Liver (tissue), 9 donors: ENCODE data around the gene RBMS3. TPM values are rescaled to one million over a fixed set of nuclear protein-coding genes. Genes with fewer than 3 reads are reported as not detected.

Source experiments
- DNase-seq: peaks from one replicate; pipeline ENCODE4 v3.0.0-alpha.2; 2017; ENCODE audit warnings: low spot score
- H3K27ac ChIP-seq, 2 donors: one replicate each; pipeline ENCODE4 v1.7.0; 2013; ENCODE audit warnings: inconsistent platforms in 2 of 2, low read length in 2 of 2, control low read depth in 1 of 2, low read depth in 1 of 2, mild to moderate bottlenecking in 1 of 2
- H3K27me3 ChIP-seq, 4 donors: one replicate each; pipeline versions ENCODE4 v1.6.1 to v1.7.0; 2013; ENCODE audit warnings: low read length in 3 of 4, inconsistent platforms in 1 of 4, mild to moderate bottlenecking in 1 of 4, moderate library complexity in 1 of 4; ENCODE audit not compliant: control insufficient read depth in 4 of 4, insufficient read depth in 4 of 4
- H3K36me3 ChIP-seq, 4 donors: one replicate each; pipeline versions ENCODE4 v1.6.1 to v1.7.0; 2013; ENCODE audit warnings: low read length in 3 of 4, mild to moderate bottlenecking in 3 of 4, low read depth in 1 of 4, moderate library complexity in 1 of 4; ENCODE audit not compliant: control insufficient read depth in 4 of 4, insufficient read depth in 3 of 4
- H3K4me1 ChIP-seq, 4 donors: one replicate each; pipeline versions ENCODE4 v1.6.1 to v1.7.0; 2013; ENCODE audit warnings: low read length in 3 of 4, mild to moderate bottlenecking in 3 of 4, moderate library complexity in 1 of 4; ENCODE audit not compliant: control insufficient read depth in 4 of 4, insufficient read depth in 4 of 4
- H3K4me3 ChIP-seq, 3 donors: one replicate each; pipeline versions ENCODE4 v1.6.1 to v1.7.0; 2013; ENCODE audit warnings: low read length in 3 of 3, control low read depth in 1 of 3, low read depth in 1 of 3, mild to moderate bottlenecking in 1 of 3
- H3K9ac ChIP-seq, 2 donors: one replicate each; pipeline ENCODE4 v1.7.0; 2013; ENCODE audit warnings: low read length in 2 of 2, mild to moderate bottlenecking in 2 of 2, moderate library complexity in 2 of 2, control low read depth in 1 of 2, low read depth in 1 of 2
- H3K9me3 ChIP-seq, 4 donors: one replicate each; pipeline versions ENCODE4 v1.6.1 to v1.7.0; 2013; ENCODE audit warnings: low read length in 3 of 4; ENCODE audit not compliant: control insufficient read depth in 4 of 4
- ATF3 ChIP-seq: IDR thresholded peaks from 2 replicates; pipeline ENCODE4 v1.6.1; 2016; ENCODE audit warnings: antibody characterized with exemption
- CTCF ChIP-seq: fragments of 150-350 bp; IDR thresholded peaks from 2 replicates; pipeline ENCODE4 v1.5.1; 2017; ENCODE audit warnings: improper control_type of control experiment, low read depth, low read length; ENCODE audit not compliant: missing input control
- EGR1 ChIP-seq, 2 donors: IDR thresholded peaks; 2 replicates each; pipeline ENCODE4 v1.6.1; 2016 to 2018; ENCODE audit warnings: antibody characterized with exemption in 2 of 2, low read depth in 2 of 2
- FOXA1 ChIP-seq: IDR thresholded peaks from 2 replicates; pipeline ENCODE4 v1.6.1; 2016; ENCODE audit warnings: antibody characterized with exemption
- FOXA2 ChIP-seq: IDR thresholded peaks from 2 replicates; pipeline ENCODE4 v1.6.1; 2016; ENCODE audit warnings: antibody characterized with exemption
- GABPA ChIP-seq, 2 donors: IDR thresholded peaks in 1 of 2; conservative IDR thresholded peaks in 1 of 2; 2 replicates each; pipeline ENCODE4 v1.6.1; 2016; ENCODE audit warnings: antibody characterized with exemption in 2 of 2, mild to moderate bottlenecking in 1 of 2, moderate library complexity in 1 of 2
- HNF4A ChIP-seq, 2 donors: conservative IDR thresholded peaks; 2 replicates each; pipeline ENCODE4 v1.6.1; 2016; ENCODE audit warnings: antibody characterized with exemption in 2 of 2, mild to moderate bottlenecking in 2 of 2
- HNF4G ChIP-seq: IDR thresholded peaks from 2 replicates; pipeline ENCODE4 v1.6.1; 2016; ENCODE audit warnings: antibody characterized with exemption
- MAX ChIP-seq: IDR thresholded peaks from 2 replicates; pipeline ENCODE4 v1.6.1; 2016; ENCODE audit warnings: antibody characterized with exemption
- NR2F2 ChIP-seq: IDR thresholded peaks from 2 replicates; pipeline ENCODE4 v1.6.1; 2016; ENCODE audit warnings: antibody characterized with exemption
- RAD21 ChIP-seq, 2 donors: IDR thresholded peaks; 2 replicates each; pipeline ENCODE4 v1.6.1; 2016; ENCODE audit warnings: antibody characterized with exemption in 2 of 2, mild to moderate bottlenecking in 2 of 2
- REST ChIP-seq: IDR thresholded peaks from 2 replicates; pipeline ENCODE4 v1.6.1; 2016; ENCODE audit warnings: antibody characterized with exemption, mild to moderate bottlenecking
- RXRA ChIP-seq, 2 donors: IDR thresholded peaks; 2 replicates each; pipeline ENCODE4 v1.6.1; 2017 to 2018; ENCODE audit warnings: antibody characterized with exemption in 2 of 2, mild to moderate bottlenecking in 1 of 2
- SP1 ChIP-seq: IDR thresholded peaks from 2 replicates; pipeline ENCODE4 v1.6.1; 2018; ENCODE audit warnings: antibody characterized with exemption, mild to moderate bottlenecking
- TAF1 ChIP-seq: conservative IDR thresholded peaks from 2 replicates; pipeline ENCODE4 v1.6.1; 2016; ENCODE audit warnings: antibody characterized with exemption, mild to moderate bottlenecking
- YY1 ChIP-seq: IDR thresholded peaks from 2 replicates; pipeline ENCODE4 v1.6.1; 2016; ENCODE audit warnings: antibody characterized with exemption, mild to moderate bottlenecking
- ZBTB33 ChIP-seq: IDR thresholded peaks from 2 replicates; pipeline ENCODE4 v1.6.1; 2016; ENCODE audit warnings: antibody characterized with exemption
- WGBS: extraction: QIAGEN DNeasy Blood & Tissue Kit; methylation state at CpG from one replicate; pipeline ENCODE4 v1.1.7; 2013; 5-methylcytosine and 5-hydroxymethylcytosine counted together
- polyA plus RNA-seq, 2 donors: library from polyadenylated mRNA; stranded (reverse) in 1 of 2; unstranded in 1 of 2; fragments of 200-250 nt in 1 of 2; fragments of >200 nt in 1 of 2; fragmentation: Nextera tagmentation in 1 of 2; extraction: Ambion mirVana in 1 of 2; gene quantifications; one replicate each; pipeline versions ENCODE4 v1.2.1 to v1.2.3, GENCODE V29; 2013 to 2015
- total RNA-seq, 2 donors: library from RNA; depleted of rRNA; stranded (reverse); fragments of >200 nt; gene quantifications; one replicate each; pipeline ENCODE4 v1.2.3, GENCODE V29; 2014
- donor health status: healthy.
- donor health status: healthy.
- donor health status: healthy.
- donor health status: healthy.
- donor health status: healthy.

The RBMS3 gene
- total and polyA plus RNA-seq, 4 donors, result 1.2 to 14.9 (median 9.3) TPM

- Histone ChIP-seq H3K4me1 (no peaks in the 10 kb centered on the region), H3K36me3 (no peaks in the 10 kb centered on the region), H3K4me3 (no peak overlapping the region), H3K9ac (no peak overlapping the region), H3K9me3 (no peaks in the 10 kb centered on the region), H3K27me3 (peaks cover 0 to 2% (median 0%) of the 10 kb centered on the region in 4 donors), H3K27ac (no peak overlapping the region)
- 50% methylated on average over 2 of the region's 2 CpGs for WGBS
- DNase-seq, result no peak
- TF ChIP-seq HNF4A (conservative IDR thresholded peaks at IDR 0.05), result no peak
- no peak for TF ChIP-seq RAD21 (IDR thresholded peaks at IDR 0.05)
- no peak for TF ChIP-seq SP1
- no peak for TF ChIP-seq REST
- TF ChIP-seq ATF3, result no peak
- TF ChIP-seq RXRA (IDR thresholded peaks at IDR 0.05), result no peak
- TF ChIP-seq FOXA2, result no peak
- no peak for TF ChIP-seq CTCF
- TF ChIP-seq NR2F2, result no peak
- TF ChIP-seq EGR1 (IDR thresholded peaks at IDR 0.05; ENCODE audit: low read depth in 2 of 2), result no peak
- no peak for TF ChIP-seq MAX
- TF ChIP-seq HNF4G, result no peak
- no peak for TF ChIP-seq TAF1
- no peak for TF ChIP-seq ZBTB33
- no peak for TF ChIP-seq FOXA1
- TF ChIP-seq GABPA (IDR thresholded peaks at IDR 0.05 in 1 of 2, conservative IDR thresholded peaks at IDR 0.05 in 1 of 2), result no peak
- TF ChIP-seq YY1, result no peak
Measured at GRCh38 chr3:29465836-29466235, 185.0 kb downstream of the RBMS3 start.

GRCh38 chr3:29466442-29466841, 185.6 kb downstream of the RBMS3 start:
- WGBS, result 74% methylated on average over 2 of the region's 2 CpGs
- no peaks in the 10 kb centered on the region for H3K9me3 ChIP-seq
- H3K36me3 ChIP-seq, result no peaks in the 10 kb centered on the region
- no peak for DNase-seq
- H3K4me1 ChIP-seq, result no peaks in the 10 kb centered on the region
- no peak overlapping the region for H3K27ac ChIP-seq
- H3K4me3 ChIP-seq, result no peak overlapping the region
- H3K9ac ChIP-seq, result no peak overlapping the region
- H3K27me3 ChIP-seq, result peaks cover 0 to 2% (median 0%) of the 10 kb centered on the region in 4 donors
- TF ChIP-seq EGR1 (IDR thresholded peaks at IDR 0.05; ENCODE audit: low read depth in 2 of 2), result no peak
- TF ChIP-seq HNF4G, result no peak
- TF ChIP-seq RXRA (IDR thresholded peaks at IDR 0.05), result no peak
- no peak for TF ChIP-seq TAF1
- no peak for TF ChIP-seq NR2F2
- no peak for TF ChIP-seq REST
